Stimulated activated CD4-positive, alpha-beta T cell treated with anti-CD3 and anti-CD28 coated beads, Interleukin-4, amount 100 ng/mL, for 48 hours (primary cell): Measurements from ENCODE around the gene C1orf35.

Source experiments
- DNase-seq, 2 donors: peaks; one replicate each; pipeline ENCODE4 v3.0.0-alpha.2; 2020; ENCODE audit warnings: low read depth in 2 of 2

The C1orf35 gene

GRCh38 chr1:228063251-228064191 lies 39.6 kb downstream of the C1orf35 start:
- DNase-seq = no peak

- no peak for DNase-seq
These were observed 40.3 kb downstream of the C1orf35 start for GRCh38 chr1:228062812-228063211.

- no peak for DNase-seq
These were observed 40.9 kb downstream of the C1orf35 start for GRCh38 chr1:228062085-228062791.

GRCh38 chr1:228061411-228062084 lies 41.6 kb downstream of the C1orf35 start:
- no peak for DNase-seq

- DNase-seq = no peak
These were observed 42.5 kb downstream of the C1orf35 start for GRCh38 chr1:228060458-228061190.

GRCh38 chr1:228059634-228060457 lies 43.3 kb downstream of the C1orf35 start:
- peak; percentile 62 to 86 for DNase-seq

- no peak for DNase-seq
These were observed 44.0 kb downstream of the C1orf35 start for GRCh38 chr1:228058949-228059633.

- no peak for DNase-seq
These were observed 44.8 kb downstream of the C1orf35 start for GRCh38 chr1:228058172-228058948.
